ENCODE measurements around the gene ETFBKMT. TPM values are rescaled to one million over a fixed set of nuclear protein-coding genes. Genes with fewer than 3 reads are reported as not detected.

Gene ETFBKMT, protein sequence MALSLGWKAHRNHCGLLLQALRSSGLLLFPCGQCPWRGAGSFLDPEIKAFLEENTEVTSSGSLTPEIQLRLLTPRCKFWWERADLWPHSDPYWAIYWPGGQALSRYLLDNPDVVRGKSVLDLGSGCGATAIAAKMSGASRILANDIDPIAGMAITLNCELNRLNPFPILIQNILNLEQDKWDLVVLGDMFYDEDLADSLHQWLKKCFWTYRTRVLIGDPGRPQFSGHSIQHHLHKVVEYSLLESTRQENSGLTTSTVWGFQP
- 1.1 TPM for polyA plus RNA-seq (2012; ENCODE audit: insufficient read depth, insufficient read length, low read depth)

DNA sequence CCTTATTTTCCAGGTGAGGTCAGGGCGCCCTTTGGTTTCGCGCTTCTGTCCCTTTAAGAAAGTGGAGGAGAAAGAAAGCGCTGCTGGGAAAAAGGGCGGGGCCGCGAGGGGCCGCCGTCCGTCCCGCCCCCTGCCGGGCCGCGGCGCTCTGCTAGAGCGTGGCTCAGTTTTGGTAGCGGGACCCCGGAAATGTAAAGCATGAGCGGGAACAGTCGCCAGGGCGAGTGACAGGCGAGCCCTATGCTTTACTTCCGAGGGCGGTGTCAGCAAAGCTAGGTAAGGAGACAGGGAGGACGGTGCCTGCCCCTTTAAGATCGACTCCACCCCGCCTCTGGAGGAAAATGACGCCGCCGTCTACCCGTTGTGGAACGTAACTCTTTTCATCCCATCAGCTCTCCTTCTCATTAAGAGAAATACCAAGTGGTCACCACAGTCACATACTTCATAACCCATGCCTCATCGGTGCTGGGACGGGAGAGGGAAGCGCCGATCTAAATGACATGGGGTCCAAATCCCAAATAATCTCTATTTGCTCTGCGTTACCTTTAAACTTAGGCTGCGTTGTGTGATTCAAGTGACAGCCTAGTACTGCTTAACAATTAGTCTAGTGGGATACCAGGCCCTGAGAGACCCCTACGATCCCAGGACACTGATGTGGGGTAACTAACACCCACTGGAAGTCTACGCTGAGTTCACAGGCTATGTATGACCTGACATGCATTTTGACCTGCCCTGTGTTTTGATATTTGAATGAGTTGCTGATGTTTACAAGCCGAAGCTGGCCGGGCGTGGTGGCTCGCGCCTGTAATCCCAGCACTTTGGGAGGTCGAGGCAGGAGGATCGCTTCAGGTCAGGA lies at the start of gene ETFBKMT:
Gene ETFBKMT (plus strand): TSS at position 602 of the 856 bp plus-strand sequence. CDS start 2,266 bp downstream, outside the sequence.
- Histone ChIP-seq H3K36me3 (no peaks in the 10 kb centered on the region), H3K9me3 (no peaks in the 10 kb centered on the region), H3K27me3 (no peaks in the 10 kb centered on the region), H3K4me1 (no peaks in the 10 kb centered on the region), H3K4me3 (ENCODE audit: low read depth, low read length) (peak within 1 kb of the TSS; percentile 85)
- peak; percentile 80 for DNase-seq
- TF ChIP-seq, protein P1, sequence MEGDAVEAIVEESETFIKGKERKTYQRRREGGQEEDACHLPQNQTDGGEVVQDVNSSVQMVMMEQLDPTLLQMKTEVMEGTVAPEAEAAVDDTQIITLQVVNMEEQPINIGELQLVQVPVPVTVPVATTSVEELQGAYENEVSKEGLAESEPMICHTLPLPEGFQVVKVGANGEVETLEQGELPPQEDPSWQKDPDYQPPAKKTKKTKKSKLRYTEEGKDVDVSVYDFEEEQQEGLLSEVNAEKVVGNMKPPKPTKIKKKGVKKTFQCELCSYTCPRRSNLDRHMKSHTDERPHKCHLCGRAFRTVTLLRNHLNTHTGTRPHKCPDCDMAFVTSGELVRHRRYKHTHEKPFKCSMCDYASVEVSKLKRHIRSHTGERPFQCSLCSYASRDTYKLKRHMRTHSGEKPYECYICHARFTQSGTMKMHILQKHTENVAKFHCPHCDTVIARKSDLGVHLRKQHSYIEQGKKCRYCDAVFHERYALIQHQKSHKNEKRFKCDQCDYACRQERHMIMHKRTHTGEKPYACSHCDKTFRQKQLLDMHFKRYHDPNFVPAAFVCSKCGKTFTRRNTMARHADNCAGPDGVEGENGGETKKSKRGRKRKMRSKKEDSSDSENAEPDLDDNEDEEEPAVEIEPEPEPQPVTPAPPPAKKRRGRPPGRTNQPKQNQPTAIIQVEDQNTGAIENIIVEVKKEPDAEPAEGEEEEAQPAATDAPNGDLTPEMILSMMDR (IDR thresholded peaks at IDR 0.05; ENCODE audit: low read depth, low read length), result peak; percentile 48

DNA sequence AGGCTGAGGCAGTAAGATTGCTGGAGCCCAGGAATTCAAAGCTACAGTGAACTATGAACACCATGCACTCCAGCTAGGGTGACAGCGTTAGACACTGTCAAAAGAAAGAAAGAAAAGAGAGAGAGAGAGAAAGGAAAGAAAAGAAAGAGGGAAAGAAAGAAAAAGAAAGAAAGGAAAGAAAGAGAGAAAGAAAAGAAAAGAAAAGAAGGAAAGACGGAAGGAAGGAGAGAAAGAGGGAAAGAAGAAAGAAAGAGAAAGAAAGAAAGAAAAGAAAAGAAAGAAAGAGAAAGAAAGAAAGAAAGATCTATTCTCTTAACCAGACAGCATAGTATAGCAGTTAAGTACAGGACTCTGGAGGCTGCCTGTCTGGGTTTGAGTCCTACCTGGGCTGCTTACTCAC lies 46.7 kb upstream of the ETFBKMT start:
- TF ChIP-seq, protein P1 (IDR thresholded peaks at IDR 0.05; ENCODE audit: low read depth, low read length), result no peak
- H3K36me3 ChIP-seq, result no peaks in the 10 kb centered on the region
- no peak for DNase-seq
- no peaks in the 10 kb centered on the region; the same call in 1 of the 2 replicates for H3K9me3 ChIP-seq
- H3K4me1 ChIP-seq, result no peaks in the 10 kb centered on the region
- no peaks in the 10 kb centered on the region for H3K27me3 ChIP-seq
- no peak overlapping the region for H3K4me3 ChIP-seq (ENCODE audit: low read depth, low read length)

DNA sequence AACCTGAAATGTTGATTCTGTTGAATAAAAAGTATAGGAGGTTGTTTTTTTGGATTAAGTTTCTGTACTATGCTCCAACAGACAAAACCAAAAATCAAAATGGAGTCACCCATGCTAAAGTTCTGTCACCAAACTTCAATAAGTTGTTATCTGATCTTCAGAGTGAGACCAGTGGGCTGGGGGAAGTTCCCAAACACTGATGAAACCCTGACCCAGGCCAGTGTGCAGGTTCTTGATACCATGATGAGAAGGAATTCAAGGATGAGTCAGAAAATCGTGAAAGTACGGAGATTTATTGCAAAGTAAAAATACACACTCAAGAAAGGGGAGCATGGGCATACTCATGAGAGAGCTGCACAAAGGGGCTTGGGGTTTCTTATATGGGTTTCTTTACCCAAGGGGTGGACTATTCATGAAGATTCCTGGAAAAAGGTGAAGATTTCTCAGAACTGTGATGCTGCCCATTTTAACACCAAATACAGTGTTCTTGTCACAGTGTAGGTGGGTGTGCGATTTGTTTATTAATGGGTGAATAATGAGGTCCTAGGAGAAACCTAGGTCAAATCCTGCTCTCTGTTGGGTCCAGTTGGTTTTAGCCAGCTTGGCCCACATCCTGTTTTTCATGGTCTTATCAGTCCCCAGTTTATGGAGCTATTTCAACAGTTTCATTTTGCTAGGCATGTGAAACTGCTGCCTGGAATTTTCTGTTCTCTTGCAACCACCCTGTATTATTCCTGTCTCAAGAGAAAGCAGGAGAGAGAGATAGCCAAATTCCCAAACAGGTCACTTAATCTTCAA lies 41.1 kb upstream of the ETFBKMT start:
- TF ChIP-seq, protein P1 (IDR thresholded peaks at IDR 0.05; ENCODE audit: low read depth, low read length), result no peak
- no peaks in the 10 kb centered on the region for H3K9me3 ChIP-seq
- no peak overlapping the region for H3K4me3 ChIP-seq (ENCODE audit: low read depth, low read length)
- DNase-seq, result no peak
- no peaks in the 10 kb centered on the region for H3K27me3 ChIP-seq
- H3K4me1 ChIP-seq, result no peaks in the 10 kb centered on the region
- H3K36me3 ChIP-seq, result no peaks in the 10 kb centered on the region; the same call in none of the 2 replicates

DNA sequence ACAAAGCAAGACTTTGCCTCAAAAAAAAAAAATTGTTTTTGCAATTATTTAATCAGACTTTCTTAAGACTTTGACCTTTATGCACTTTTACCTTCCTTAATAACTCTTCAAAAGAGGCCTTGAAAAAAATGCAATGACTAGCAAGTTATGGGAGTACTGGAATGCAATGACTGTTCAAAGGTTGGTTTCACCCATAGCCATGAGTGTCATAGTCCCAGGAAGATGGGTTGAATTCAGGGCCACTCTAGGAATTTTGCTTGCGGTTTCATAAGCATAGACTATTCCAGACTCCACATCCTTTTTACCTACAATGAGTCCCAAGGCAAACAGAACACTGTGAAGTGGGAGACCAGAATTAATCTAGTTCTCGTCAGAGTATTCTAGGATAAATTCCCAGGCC lies 39.2 kb upstream of the ETFBKMT start:
- Histone ChIP-seq H3K27me3 (no peaks in the 10 kb centered on the region), H3K4me3 (ENCODE audit: low read depth, low read length) (no peak overlapping the region), H3K36me3 (no peaks in the 10 kb centered on the region; the same call in none of the 2 replicates), H3K4me1 (no peaks in the 10 kb centered on the region), H3K9me3 (no peaks in the 10 kb centered on the region)
- DNase-seq, result no peak
- TF ChIP-seq, protein P1 (IDR thresholded peaks at IDR 0.05; ENCODE audit: low read depth, low read length), result no peak

DNA sequence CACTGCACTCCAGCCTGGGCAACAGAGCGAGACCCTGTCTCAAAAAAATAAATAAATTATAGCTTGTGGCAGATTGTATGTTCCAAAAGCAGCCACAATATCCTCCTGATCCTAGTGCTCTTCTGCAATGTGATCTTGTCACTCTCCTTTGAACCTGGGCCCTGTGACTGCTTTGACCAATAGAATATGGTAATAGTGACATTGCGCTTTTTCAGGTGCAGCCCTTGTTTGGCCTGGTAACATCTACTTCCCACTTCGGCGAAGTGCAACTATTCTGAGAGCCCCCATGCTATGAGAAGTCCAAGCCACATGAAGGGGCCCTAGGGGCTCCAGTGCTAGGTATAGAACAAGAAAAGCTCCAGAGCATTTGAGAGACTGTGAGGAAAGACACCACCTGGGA lies 37.5 kb upstream of the ETFBKMT start:
- Histone ChIP-seq H3K4me3 (ENCODE audit: low read depth, low read length) (no peak overlapping the region), H3K36me3 (no peaks in the 10 kb centered on the region; the same call in none of the 2 replicates), H3K27me3 (no peaks in the 10 kb centered on the region), H3K4me1 (no peaks in the 10 kb centered on the region), H3K9me3 (no peaks in the 10 kb centered on the region)
- TF ChIP-seq, protein P1 (IDR thresholded peaks at IDR 0.05; ENCODE audit: low read depth, low read length), result no peak
- no peak for DNase-seq

Data from BE2C (cell line).